Adrenal gland (tissue), 12 donors: ENCODE results near the gene ABT1. TPM values are rescaled to one million over a fixed set of nuclear protein-coding genes. Genes with fewer than 3 reads are reported as not detected.

Experiments
- DNase-seq, 7 donors: peaks; one replicate each; pipeline ENCODE4 v3.0.0-alpha.2; 2019 to 2020
- H3K27ac ChIP-seq, 5 donors: fragments of 200-600 bp; sonication (generic) in 4 of 5; 1 replicate in 3 of 5; 2 replicates in 2 of 5; pipeline versions ENCODE4 v1.5.1 to v1.8.0; 2016 to 2020; ENCODE audit warnings: mild to moderate bottlenecking in 1 of 5
- H3K27me3 ChIP-seq: fragments of 200-600 bp; 2 replicates; pipeline ENCODE4 v1.8.0; 2021
- H3K36me3 ChIP-seq, 2 donors: fragments of 200-600 bp; replicated peaks in 1 of 2; 1 replicate in 1 of 2; 2 replicates in 1 of 2; pipeline versions ENCODE4 v1.5.1 to v1.8.0; 2018 to 2022
- H3K4me1 ChIP-seq, 2 donors: fragments of 200-600 bp; replicated peaks in 1 of 2; 1 replicate in 1 of 2; 2 replicates in 1 of 2; pipeline versions ENCODE4 v1.5.1 to v1.8.0; 2018 to 2021
- H3K4me3 ChIP-seq, 4 donors: fragments of 200-600 bp; sonication (generic) in 3 of 4; one replicate each; pipeline ENCODE4 v1.5.1; 2016 to 2018
- H3K9me3 ChIP-seq, 3 donors: fragments of 200-600 bp; sonication (generic) in 1 of 3; replicated peaks in 1 of 3; 1 replicate in 2 of 3; 2 replicates in 1 of 3; pipeline versions ENCODE4 v1.5.1 to v1.8.0; 2016 to 2021
- POLR2A ChIP-seq, 2 donors: fragments of 450-650 bp; IDR thresholded peaks; one replicate each; pipeline ENCODE4 v1.6.1; 2017; ENCODE audit warnings: antibody characterized with exemption in 2 of 2, mild to moderate bottlenecking in 2 of 2, moderate library complexity in 1 of 2
- whole genome bisulfite sequencing, 4 donors: extraction: QIAGEN DNeasy Blood & Tissue Kit in 2 of 4; methylation state at CpG; one replicate each; pipeline versions ENCODE4 v1.1.5 to v1.1.7; 2013 to 2017; 5-methylcytosine and 5-hydroxymethylcytosine counted together
- intact Hi-C, 2 donors: fragments of 100-400 bp; cut with DNase I; formaldehyde crosslinking; loops; one replicate each; pipeline versions ENCODE4 v1.14.1 to v1.15.0; 2022 to 2023
- polyA plus RNA-seq, 3 donors: library from polyadenylated mRNA; stranded (reverse); fragments of 200-250 nt in 2 of 3; fragments of 350-450 nt in 1 of 3; fragmentation: Illumina TruSeq in 1 of 3; extraction: RNeasy Lipid Tissue Mini Kit (QIAGEN cat#74804) in 1 of 3; gene quantifications; one replicate each; pipeline ENCODE4 v1.2.3, GENCODE V29; 2013 to 2014
- total RNA-seq, 9 donors: library from RNA; depleted of rRNA in 4 of 9; stranded (reverse); fragments of >200 nt in 4 of 9; fragments of 120-200 nt in 1 of 9; fragmentation: NEBNext Ultra II Directional in 1 of 9; extraction: Animal tissue kit (Norgen Biotek cat#: 25700) in 1 of 9; gene quantifications; one replicate each; pipeline versions ENCODE4 v1.1.0 to v1.2.4, GENCODE V29; 2013 to 2023
- TF ChIP-seq, protein P1 (sequence below), 6 experiments: fragments of 450-650 bp in 4 of 6; fragments of 200-600 bp in 2 of 6; sonication (generic) in 1 of 6; IDR thresholded peaks; 1 replicate in 5 of 6; 2 replicates in 1 of 6; pipeline versions ENCODE4 v1.5.1 to v1.8.0; 2016 to 2021; ENCODE audit warnings: antibody characterized with exemption in 6 of 6, mild to moderate bottlenecking in 2 of 6, moderate library complexity in 1 of 6
- donor health status: healthy with polysubstance abuse.
- donor health status: Bipolar disorder and iron deficiency.
- donor health status: DM: yes; HTN: yes; CAD: no.
- donor health status: DM: no; HTN: no; CAD: no.
- donor health status: DM: no; HTN: no; CAD: no.
- donor health status: DM: yes; HTN: yes; CAD: no.

The ABT1 gene
- total and polyA plus RNA-seq, 12 donors: 7.3 to 21.6 (median 12.1) TPM

GRCh38 chr6:26599134-26599533, 2.4 kb downstream of the ABT1 start:
- Histone ChIP-seq H3K36me3 (peaks cover 0 to 21% of the 10 kb centered on the region in 2 donors), H3K27ac (no peak overlapping the region), H3K4me1 (peaks cover 10 to 16% of the 10 kb centered on the region in 2 donors), H3K9me3 (no peaks in the 10 kb centered on the region), H3K27me3 (peaks cover 2% of the 10 kb centered on the region), H3K4me3 (no peak overlapping the region)
- TF ChIP-seq POLR2A (IDR thresholded peaks at IDR 0.05): no peak
- TF ChIP-seq, protein P1, sequence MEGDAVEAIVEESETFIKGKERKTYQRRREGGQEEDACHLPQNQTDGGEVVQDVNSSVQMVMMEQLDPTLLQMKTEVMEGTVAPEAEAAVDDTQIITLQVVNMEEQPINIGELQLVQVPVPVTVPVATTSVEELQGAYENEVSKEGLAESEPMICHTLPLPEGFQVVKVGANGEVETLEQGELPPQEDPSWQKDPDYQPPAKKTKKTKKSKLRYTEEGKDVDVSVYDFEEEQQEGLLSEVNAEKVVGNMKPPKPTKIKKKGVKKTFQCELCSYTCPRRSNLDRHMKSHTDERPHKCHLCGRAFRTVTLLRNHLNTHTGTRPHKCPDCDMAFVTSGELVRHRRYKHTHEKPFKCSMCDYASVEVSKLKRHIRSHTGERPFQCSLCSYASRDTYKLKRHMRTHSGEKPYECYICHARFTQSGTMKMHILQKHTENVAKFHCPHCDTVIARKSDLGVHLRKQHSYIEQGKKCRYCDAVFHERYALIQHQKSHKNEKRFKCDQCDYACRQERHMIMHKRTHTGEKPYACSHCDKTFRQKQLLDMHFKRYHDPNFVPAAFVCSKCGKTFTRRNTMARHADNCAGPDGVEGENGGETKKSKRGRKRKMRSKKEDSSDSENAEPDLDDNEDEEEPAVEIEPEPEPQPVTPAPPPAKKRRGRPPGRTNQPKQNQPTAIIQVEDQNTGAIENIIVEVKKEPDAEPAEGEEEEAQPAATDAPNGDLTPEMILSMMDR (IDR thresholded peaks at IDR 0.05): no peak
- DNase-seq: no peak
- 67 to 93% (median 78%) methylated on average over 1 of the region's 1 CpG for WGBS, 4 donors
- intact Hi-C loops: loop anchor here in 1 of 2 donors (5.0 kb wide), 1 partner anchor 257 kb away; no protein-coding TSS in a partner anchor

- TF ChIP-seq, protein P1 (IDR thresholded peaks at IDR 0.05): no peak
- no peak for TF ChIP-seq POLR2A (IDR thresholded peaks at IDR 0.05)
- no peaks in the 10 kb centered on the region for H3K9me3 ChIP-seq
- H3K4me1 ChIP-seq: peaks cover 10 to 16% of the 10 kb centered on the region in 2 donors
- no peak overlapping the region for H3K4me3 ChIP-seq
- H3K27ac ChIP-seq: no peak overlapping the region
- no peak for DNase-seq
- intact Hi-C loops: loop anchor here in 1 of 2 donors (5.0 kb wide), 1 partner anchor 257 kb away; no protein-coding TSS in a partner anchor
- no peaks in the 10 kb centered on the region for H3K27me3 ChIP-seq
- peaks cover 0 to 21% of the 10 kb centered on the region in 2 donors for H3K36me3 ChIP-seq
- 79 to 92% (median 84%) methylated on average over 1 of the region's 1 CpG for WGBS, 4 donors
Observed at GRCh38 chr6:26599591-26599990, 2.8 kb downstream of the ABT1 start.

DNA sequence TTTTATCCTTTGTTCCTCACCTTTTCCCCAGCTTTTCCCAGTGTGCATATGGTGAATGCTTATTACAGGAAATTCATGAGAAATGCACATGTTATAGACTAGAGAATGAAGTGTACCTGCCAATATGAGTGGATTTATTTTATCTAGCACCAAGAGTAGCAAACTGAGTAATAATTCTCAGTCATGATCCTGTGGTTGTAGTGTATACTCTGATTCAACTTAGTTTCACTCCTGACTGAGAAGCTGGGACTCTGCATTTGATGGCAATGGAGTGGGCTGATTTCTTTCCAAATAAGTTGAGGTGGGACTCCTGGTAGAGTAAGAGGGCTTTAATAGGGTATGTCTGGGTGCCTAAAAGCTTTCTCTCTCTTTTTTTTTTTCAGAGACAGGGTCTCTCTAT, 4.0 kb downstream of the ABT1 start:
- peaks cover 0 to 21% of the 10 kb centered on the region in 2 donors for H3K36me3 ChIP-seq
- no peaks in the 10 kb centered on the region for H3K9me3 ChIP-seq
- intact Hi-C loops: no loop called here
- DNase-seq: no peak
- TF ChIP-seq, protein P1 (IDR thresholded peaks at IDR 0.05): no peak
- TF ChIP-seq POLR2A (IDR thresholded peaks at IDR 0.05): no peak
- no peak overlapping the region for H3K27ac ChIP-seq
- peaks cover 8 to 10% of the 10 kb centered on the region in 2 donors for H3K4me1 ChIP-seq
- H3K27me3 ChIP-seq: no peaks in the 10 kb centered on the region
- no peak overlapping the region for H3K4me3 ChIP-seq

DNA sequence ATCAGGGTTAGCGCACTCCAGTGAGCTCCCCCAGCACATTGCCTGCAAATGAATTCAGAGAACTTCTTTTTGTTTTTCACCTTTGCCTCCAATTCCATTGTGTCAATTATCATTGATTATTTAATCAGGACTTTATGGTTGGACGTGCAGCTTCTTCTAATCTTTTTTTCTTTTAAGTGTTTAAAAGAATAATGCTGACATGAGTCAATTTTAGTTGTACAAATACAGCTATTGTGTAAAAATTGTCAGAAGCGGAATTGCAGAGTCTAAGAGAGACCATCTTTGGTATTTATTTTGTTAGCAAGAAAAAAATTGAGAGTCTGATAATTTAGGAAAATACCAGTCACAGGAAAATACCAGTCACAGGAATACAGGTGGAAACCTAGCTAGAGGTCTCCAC, 5.5 kb downstream of the ABT1 start:
- Histone ChIP-seq H3K36me3 (peaks cover 0 to 21% of the 10 kb centered on the region in 2 donors), H3K9me3 (no peaks in the 10 kb centered on the region), H3K27ac (no peak overlapping the region), H3K4me3 (no peak overlapping the region), H3K4me1 (peaks cover 8% of the 10 kb centered on the region in 2 donors), H3K27me3 (no peaks in the 10 kb centered on the region)
- no peak for DNase-seq
- 84 to 87% (median 86%) methylated on average over 3 of the region's 3 CpGs for WGBS, 4 donors
- no peak for TF ChIP-seq POLR2A (IDR thresholded peaks at IDR 0.05)
- TF ChIP-seq, protein P1 (IDR thresholded peaks at IDR 0.05): no peak
- intact Hi-C loops: no loop called here
